Measurements from ENCODE around the gene HS1BP3. TPM values are rescaled to one million over a fixed set of nuclear protein-coding genes. Genes with fewer than 3 reads are reported as not detected.
A peak's percentile ranks its signal among the peaks of the same experiment; 100 is the strongest.

Gene HS1BP3
- total and polyA plus RNA-seq, 9 of the 15 experiments (the other 6 are each of a cell fraction or from before 2014, with no cell fraction given) = 0.41 to 8.3 (median 5.9) TPM

DNA sequence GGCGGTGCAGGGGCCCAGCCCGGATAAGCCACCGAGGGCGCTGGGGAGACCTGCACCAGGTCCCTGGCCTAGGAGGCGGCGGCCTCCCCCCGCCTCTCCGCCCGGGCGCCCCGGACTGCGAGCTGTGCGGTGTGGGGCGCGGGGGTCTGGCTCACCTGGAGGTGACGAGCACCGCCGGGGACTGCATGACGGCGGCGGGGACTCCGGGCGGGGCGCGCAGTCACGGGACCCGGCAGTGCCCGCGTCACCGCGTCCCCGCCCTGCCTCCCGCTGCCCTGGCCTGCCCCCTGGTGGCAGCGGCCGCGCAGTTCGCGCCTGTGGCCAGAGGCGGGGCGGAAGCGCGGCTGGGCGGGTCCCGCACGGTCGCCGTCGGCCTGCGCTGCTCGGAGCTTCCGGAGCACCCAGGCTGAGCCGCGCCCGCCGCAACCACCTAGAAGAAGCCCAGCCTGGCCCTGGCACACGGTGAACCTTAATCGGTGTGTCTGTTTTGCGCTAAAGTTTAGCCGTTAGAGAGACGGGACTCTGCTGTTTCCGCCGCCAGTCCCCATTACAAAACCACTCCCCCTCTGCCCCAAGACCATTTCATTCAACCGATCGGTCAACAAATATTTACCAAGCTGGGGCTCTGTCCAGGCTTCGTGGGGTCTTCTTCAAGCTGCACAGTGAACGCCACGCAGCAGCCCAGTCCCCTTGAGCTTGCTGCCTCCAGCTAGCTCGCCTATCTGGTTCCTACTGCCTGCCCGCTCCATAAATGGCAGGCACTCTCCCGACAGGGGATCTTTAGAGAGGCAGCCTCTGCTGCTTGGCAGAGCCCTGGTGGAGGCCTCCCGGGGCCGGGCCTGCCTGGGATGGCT lies at the start of gene HS1BP3 (continued):
- TF ChIP-seq, protein P1, sequence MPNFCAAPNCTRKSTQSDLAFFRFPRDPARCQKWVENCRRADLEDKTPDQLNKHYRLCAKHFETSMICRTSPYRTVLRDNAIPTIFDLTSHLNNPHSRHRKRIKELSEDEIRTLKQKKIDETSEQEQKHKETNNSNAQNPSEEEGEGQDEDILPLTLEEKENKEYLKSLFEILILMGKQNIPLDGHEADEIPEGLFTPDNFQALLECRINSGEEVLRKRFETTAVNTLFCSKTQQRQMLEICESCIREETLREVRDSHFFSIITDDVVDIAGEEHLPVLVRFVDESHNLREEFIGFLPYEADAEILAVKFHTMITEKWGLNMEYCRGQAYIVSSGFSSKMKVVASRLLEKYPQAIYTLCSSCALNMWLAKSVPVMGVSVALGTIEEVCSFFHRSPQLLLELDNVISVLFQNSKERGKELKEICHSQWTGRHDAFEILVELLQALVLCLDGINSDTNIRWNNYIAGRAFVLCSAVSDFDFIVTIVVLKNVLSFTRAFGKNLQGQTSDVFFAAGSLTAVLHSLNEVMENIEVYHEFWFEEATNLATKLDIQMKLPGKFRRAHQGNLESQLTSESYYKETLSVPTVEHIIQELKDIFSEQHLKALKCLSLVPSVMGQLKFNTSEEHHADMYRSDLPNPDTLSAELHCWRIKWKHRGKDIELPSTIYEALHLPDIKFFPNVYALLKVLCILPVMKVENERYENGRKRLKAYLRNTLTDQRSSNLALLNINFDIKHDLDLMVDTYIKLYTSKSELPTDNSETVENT (CRISPR knock-in tag; IDR thresholded peaks at IDR 0.05) = no peak
- TF ChIP-seq, protein P2, sequence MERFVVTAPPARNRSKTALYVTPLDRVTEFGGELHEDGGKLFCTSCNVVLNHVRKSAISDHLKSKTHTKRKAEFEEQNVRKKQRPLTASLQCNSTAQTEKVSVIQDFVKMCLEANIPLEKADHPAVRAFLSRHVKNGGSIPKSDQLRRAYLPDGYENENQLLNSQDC (CRISPR knock-in tag; IDR thresholded peaks at IDR 0.05) = no peak
- TF ChIP-seq, protein P3, sequence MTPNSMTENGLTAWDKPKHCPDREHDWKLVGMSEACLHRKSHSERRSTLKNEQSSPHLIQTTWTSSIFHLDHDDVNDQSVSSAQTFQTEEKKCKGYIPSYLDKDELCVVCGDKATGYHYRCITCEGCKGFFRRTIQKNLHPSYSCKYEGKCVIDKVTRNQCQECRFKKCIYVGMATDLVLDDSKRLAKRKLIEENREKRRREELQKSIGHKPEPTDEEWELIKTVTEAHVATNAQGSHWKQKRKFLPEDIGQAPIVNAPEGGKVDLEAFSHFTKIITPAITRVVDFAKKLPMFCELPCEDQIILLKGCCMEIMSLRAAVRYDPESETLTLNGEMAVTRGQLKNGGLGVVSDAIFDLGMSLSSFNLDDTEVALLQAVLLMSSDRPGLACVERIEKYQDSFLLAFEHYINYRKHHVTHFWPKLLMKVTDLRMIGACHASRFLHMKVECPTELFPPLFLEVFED (CRISPR knock-in tag; conservative IDR thresholded peaks at IDR 0.05) = no peak
- TF ChIP-seq ZNF780A (CRISPR knock-in tag; IDR thresholded peaks at IDR 0.05) = no peak
- 0 out of 2 replicates have a peak, but pooled peaks have one; percentile 48 for TF ChIP-seq KDM2B (CRISPR knock-in tag; IDR thresholded peaks at IDR 0.05)
- TF ChIP-seq NBN (IDR thresholded peaks at IDR 0.05; ENCODE audit: low read depth) = no peak
- TF ChIP-seq BRCA1 (IDR thresholded peaks at IDR 0.05) = no peak
- TF ChIP-seq BRCA1 (CRISPR knock-in tag; IDR thresholded peaks at IDR 0.05) = no peak
- TF ChIP-seq, protein P4, sequence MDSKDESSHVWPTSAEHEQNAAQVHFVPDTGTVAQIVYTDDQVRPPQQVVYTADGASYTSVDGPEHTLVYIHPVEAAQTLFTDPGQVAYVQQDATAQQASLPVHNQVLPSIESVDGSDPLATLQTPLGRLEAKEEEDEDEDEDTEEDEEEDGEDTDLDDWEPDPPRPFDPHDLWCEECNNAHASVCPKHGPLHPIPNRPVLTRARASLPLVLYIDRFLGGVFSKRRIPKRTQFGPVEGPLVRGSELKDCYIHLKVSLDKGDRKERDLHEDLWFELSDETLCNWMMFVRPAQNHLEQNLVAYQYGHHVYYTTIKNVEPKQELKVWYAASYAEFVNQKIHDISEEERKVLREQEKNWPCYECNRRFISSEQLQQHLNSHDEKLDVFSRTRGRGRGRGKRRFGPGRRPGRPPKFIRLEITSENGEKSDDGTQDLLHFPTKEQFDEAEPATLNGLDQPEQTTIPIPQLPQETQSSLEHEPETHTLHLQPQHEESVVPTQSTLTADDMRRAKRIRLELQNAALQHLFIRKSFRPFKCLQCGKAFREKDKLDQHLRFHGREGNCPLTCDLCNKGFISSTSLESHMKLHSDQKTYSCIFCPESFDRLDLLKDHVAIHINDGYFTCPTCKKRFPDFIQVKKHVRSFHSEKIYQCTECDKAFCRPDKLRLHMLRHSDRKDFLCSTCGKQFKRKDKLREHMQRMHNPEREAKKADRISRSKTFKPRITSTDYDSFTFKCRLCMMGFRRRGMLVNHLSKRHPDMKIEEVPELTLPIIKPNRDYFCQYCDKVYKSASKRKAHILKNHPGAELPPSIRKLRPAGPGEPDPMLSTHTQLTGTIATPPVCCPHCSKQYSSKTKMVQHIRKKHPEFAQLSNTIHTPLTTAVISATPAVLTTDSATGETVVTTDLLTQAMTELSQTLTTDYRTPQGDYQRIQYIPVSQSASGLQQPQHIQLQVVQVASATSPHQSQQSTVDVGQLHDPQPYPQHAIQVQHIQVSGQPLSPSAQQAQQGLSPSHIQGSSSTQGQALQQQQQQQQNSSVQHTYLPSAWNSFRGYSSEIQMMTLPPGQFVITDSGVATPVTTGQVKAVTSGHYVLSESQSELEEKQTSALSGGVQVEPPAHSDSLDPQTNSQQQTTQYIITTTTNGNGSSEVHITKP (IDR thresholded peaks at IDR 0.05; ENCODE audit: partially characterized antibody) = peak; percentile 45
- TF ChIP-seq SMAD1 (IDR thresholded peaks at IDR 0.05; ENCODE audit: low read depth, low read length, partially characterized antibody) = no peak
- TF ChIP-seq, protein P5, sequence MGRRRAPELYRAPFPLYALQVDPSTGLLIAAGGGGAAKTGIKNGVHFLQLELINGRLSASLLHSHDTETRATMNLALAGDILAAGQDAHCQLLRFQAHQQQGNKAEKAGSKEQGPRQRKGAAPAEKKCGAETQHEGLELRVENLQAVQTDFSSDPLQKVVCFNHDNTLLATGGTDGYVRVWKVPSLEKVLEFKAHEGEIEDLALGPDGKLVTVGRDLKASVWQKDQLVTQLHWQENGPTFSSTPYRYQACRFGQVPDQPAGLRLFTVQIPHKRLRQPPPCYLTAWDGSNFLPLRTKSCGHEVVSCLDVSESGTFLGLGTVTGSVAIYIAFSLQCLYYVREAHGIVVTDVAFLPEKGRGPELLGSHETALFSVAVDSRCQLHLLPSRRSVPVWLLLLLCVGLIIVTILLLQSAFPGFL (CRISPR knock-in tag; IDR thresholded peaks at IDR 0.05) = no peak
- TF ChIP-seq ZNF263 (CRISPR knock-in tag; IDR thresholded peaks at IDR 0.05; ENCODE audit: borderline replicate concordance) = no peak
- TF ChIP-seq CHD2 (IDR thresholded peaks at IDR 0.05; ENCODE audit: low read depth, low read length) = no peak
- TF ChIP-seq, protein P6, sequence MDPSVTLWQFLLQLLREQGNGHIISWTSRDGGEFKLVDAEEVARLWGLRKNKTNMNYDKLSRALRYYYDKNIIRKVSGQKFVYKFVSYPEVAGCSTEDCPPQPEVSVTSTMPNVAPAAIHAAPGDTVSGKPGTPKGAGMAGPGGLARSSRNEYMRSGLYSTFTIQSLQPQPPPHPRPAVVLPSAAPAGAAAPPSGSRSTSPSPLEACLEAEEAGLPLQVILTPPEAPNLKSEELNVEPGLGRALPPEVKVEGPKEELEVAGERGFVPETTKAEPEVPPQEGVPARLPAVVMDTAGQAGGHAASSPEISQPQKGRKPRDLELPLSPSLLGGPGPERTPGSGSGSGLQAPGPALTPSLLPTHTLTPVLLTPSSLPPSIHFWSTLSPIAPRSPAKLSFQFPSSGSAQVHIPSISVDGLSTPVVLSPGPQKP (CRISPR knock-in tag; IDR thresholded peaks at IDR 0.05) = no peak
- TF ChIP-seq SMARCA4 (IDR thresholded peaks at IDR 0.05) = no peak
- no peak for TF ChIP-seq XRCC3 (IDR thresholded peaks at IDR 0.05)
- TF ChIP-seq GTF2A2 (tag; IDR thresholded peaks at IDR 0.05) = no peak
- TF ChIP-seq ZNF311 (CRISPR knock-in tag; IDR thresholded peaks at IDR 0.05) = no peak
